ENCODE measurements around the gene SPATA2L. TPM values are rescaled to one million over a fixed set of nuclear protein-coding genes. Genes with fewer than 3 reads are reported as not detected.

SPATA2L gene
- polyA plus RNA-seq, 1 donor (not counting 4 experiments of a cell fraction or from before 2014, with no cell fraction given): 1.7 TPM

DNA sequence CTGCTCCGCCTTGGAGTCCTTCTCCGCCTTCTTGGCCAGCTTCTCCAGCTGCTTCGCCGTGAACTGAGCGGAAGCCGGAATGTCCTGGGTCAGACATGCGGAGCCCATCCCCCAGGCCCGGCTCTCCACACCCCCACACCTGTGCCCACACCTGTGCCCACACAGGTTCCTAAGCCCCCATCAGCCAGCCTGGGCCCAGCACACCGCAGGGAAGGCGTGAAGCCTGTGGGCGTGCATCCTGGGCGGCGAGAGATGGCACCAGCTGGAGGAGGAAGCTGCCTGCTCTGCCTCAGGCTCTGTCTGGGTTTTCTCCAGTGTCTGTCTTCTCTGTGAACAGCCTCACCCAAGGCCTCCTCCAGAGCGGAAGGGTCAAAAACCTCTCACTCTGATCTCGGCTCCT is 49.9 kb downstream of the SPATA2L start:
- no peaks in the 10 kb centered on the region for H3K27me3 ChIP-seq (ENCODE audit: control insufficient read depth, extremely low read depth, insufficient read depth, low read length)
- no peak overlapping the region for H3K4me2 ChIP-seq (ENCODE audit: control insufficient read depth, extremely low read depth, insufficient read depth, low read depth, low read length)
- TF ChIP-seq EZH2 (IDR thresholded peaks at IDR 0.05; ENCODE audit: low read length): no peak
- TF ChIP-seq, protein P1, sequence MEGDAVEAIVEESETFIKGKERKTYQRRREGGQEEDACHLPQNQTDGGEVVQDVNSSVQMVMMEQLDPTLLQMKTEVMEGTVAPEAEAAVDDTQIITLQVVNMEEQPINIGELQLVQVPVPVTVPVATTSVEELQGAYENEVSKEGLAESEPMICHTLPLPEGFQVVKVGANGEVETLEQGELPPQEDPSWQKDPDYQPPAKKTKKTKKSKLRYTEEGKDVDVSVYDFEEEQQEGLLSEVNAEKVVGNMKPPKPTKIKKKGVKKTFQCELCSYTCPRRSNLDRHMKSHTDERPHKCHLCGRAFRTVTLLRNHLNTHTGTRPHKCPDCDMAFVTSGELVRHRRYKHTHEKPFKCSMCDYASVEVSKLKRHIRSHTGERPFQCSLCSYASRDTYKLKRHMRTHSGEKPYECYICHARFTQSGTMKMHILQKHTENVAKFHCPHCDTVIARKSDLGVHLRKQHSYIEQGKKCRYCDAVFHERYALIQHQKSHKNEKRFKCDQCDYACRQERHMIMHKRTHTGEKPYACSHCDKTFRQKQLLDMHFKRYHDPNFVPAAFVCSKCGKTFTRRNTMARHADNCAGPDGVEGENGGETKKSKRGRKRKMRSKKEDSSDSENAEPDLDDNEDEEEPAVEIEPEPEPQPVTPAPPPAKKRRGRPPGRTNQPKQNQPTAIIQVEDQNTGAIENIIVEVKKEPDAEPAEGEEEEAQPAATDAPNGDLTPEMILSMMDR (optimal IDR thresholded peaks at IDR 0.05 in 1 of 3, IDR thresholded peaks at IDR 0.05 in 1 of 3, conservative IDR thresholded peaks at IDR 0.05 in 1 of 3; ENCODE audit: extremely low read depth in 1 of 3, insufficient read depth in 2 of 3, low read length in 3 of 3): no peak
- peaks cover 3% of the 10 kb centered on the region for H3K9me1 ChIP-seq (ENCODE audit: control insufficient read depth, extremely low read depth, insufficient read depth, low read length)
- H3K4me3 ChIP-seq (ENCODE audit: control insufficient read depth in 2 of 3, extremely low read depth in 1 of 3, insufficient read depth in 2 of 3, low read depth in 1 of 3, low read length in 3 of 3): no peak overlapping the region
- peaks cover 15 to 18% of the 10 kb centered on the region in 2 experiments for H3K36me3 ChIP-seq (ENCODE audit: control insufficient read depth in 2 of 2, extremely low read depth in 1 of 2, insufficient read depth in 2 of 2, low read length in 2 of 2)
- H2AFZ ChIP-seq (ENCODE audit: control insufficient read depth, low read length): no peak overlapping the region
- DNase-seq (ENCODE audit: low read depth, low spot score) (no peak), FAIRE-seq (no peak)
- H3K9me3 ChIP-seq (ENCODE audit: control insufficient read depth, low read depth, low read length): no peaks in the 10 kb centered on the region
- dilution Hi-C loops (cut with MboI; ENCODE audit: extremely low pct_ligation_motif_present, low sequenced_read_pairs): no loop called here
- peaks cover 3% of the 10 kb centered on the region for H4K20me1 ChIP-seq (ENCODE audit: control insufficient read depth, extremely low read depth, insufficient read depth, low read length)
- peaks cover 42% of the 10 kb centered on the region for H3K79me2 ChIP-seq (ENCODE audit: control insufficient read depth, insufficient read depth, low read length)
- no peak overlapping the region for H3K27ac ChIP-seq (ENCODE audit: control insufficient read depth, insufficient read depth, low read length)
- peaks cover 10% of the 10 kb centered on the region for H3K4me1 ChIP-seq (ENCODE audit: control insufficient read depth, extremely low read depth, insufficient read depth, low read length)
- H3K9ac ChIP-seq (ENCODE audit: control insufficient read depth, extremely low read depth, insufficient read depth, low read length): no peak overlapping the region

DNA sequence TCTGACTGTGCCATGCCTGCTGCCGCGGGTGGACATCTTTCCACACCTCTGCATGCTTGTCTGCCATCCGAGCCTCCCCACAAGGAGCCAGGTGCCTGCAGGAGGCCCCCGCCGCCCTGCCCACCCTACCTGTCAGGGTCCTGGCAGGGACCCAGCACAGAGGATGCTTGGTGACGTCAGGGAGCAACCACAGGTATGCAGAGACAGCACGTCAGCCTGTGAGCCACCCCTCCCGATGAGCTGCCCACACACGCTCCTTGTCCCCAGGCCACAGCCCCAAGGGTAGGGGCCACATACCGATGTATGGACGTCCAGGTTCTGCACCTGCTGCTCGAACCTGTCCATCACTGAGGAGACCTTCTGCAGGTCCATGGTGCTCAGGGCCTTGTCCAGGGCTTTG is 54.6 kb downstream of the SPATA2L start:
- DNase-seq (ENCODE audit: low read depth, low spot score): peak; percentile 77

More for the DNA sequence above, 54.6 kb downstream of the SPATA2L start:
- Histone ChIP-seq H3K9ac (ENCODE audit: control insufficient read depth, extremely low read depth, insufficient read depth, low read length) (no peak overlapping the region), H3K9me1 (ENCODE audit: control insufficient read depth, extremely low read depth, insufficient read depth, low read length) (peaks cover 3% of the 10 kb centered on the region), H3K4me2 (ENCODE audit: control insufficient read depth, extremely low read depth, insufficient read depth, low read depth, low read length) (no peak overlapping the region), H2AFZ (ENCODE audit: control insufficient read depth, low read length) (no peak overlapping the region), H3K27me3 (ENCODE audit: control insufficient read depth, extremely low read depth, insufficient read depth, low read length) (no peaks in the 10 kb centered on the region), H3K27ac (ENCODE audit: control insufficient read depth, insufficient read depth, low read length) (no peak overlapping the region), H4K20me1 (ENCODE audit: control insufficient read depth, extremely low read depth, insufficient read depth, low read length) (no peaks in the 10 kb centered on the region), H3K4me3 (ENCODE audit: control insufficient read depth in 2 of 3, extremely low read depth in 1 of 3, insufficient read depth in 2 of 3, low read depth in 1 of 3, low read length in 3 of 3) (no peak overlapping the region), H3K4me1 (ENCODE audit: control insufficient read depth, extremely low read depth, insufficient read depth, low read length) (peaks cover 9% of the 10 kb centered on the region), H3K79me2 (ENCODE audit: control insufficient read depth, insufficient read depth, low read length) (peaks cover 9% of the 10 kb centered on the region), H3K9me3 (ENCODE audit: control insufficient read depth, low read depth, low read length) (no peaks in the 10 kb centered on the region), H3K36me3 (ENCODE audit: control insufficient read depth in 2 of 2, extremely low read depth in 1 of 2, insufficient read depth in 2 of 2, low read length in 2 of 2) (peaks cover 18 to 26% of the 10 kb centered on the region in 2 experiments)
- FAIRE-seq: no peak
- no peak for TF ChIP-seq EZH2 (IDR thresholded peaks at IDR 0.05; ENCODE audit: low read length)
- TF ChIP-seq, protein P1 (optimal IDR thresholded peaks at IDR 0.05 in 1 of 3, IDR thresholded peaks at IDR 0.05 in 1 of 3, conservative IDR thresholded peaks at IDR 0.05 in 1 of 3; ENCODE audit: extremely low read depth in 1 of 3, insufficient read depth in 2 of 3, low read length in 3 of 3): no peak
- dilution Hi-C loops (cut with MboI; ENCODE audit: extremely low pct_ligation_motif_present, low sequenced_read_pairs): no loop called here

Other genes with a start within 250 kb of the SPATA2L start
- gene ANKRD11, start 211.1 kb downstream of the SPATA2L start, polyA plus RNA-seq: 23.8 to 48.1 TPM (median 30.1 TPM) in 3 replicates
- gene SPG7, start 193.3 kb downstream of the SPATA2L start, polyA plus RNA-seq: 43.8 to 59.4 TPM (median 45.2 TPM) in 3 replicates
- gene RPL13, start 141.0 kb downstream of the SPATA2L start, polyA plus RNA-seq: 1,741 to 3,736 TPM (median 2,095 TPM) in 3 replicates
- gene CPNE7, start 125.9 kb downstream of the SPATA2L start, polyA plus RNA-seq: 6.2 to 12.4 TPM (median 9.1 TPM) in 3 replicates
- gene DPEP1, start 88.1 kb downstream of the SPATA2L start, polyA plus RNA-seq: 0.09 to 0.13 TPM in 2 of 3 replicates, not detected in the other
- 64.1 to 91.7 TPM (median 87.0 TPM) in 3 replicates for gene CHMP1A, start 44.0 kb downstream of the SPATA2L start, polyA plus RNA-seq
- 4.5 to 6.0 TPM (median 5.3 TPM) in 3 replicates for gene SPATA33, start 43.9 kb downstream of the SPATA2L start, polyA plus RNA-seq
- 30.6 to 40.1 TPM (median 37.0 TPM) in 3 replicates for gene CDK10, start 15.0 kb downstream of the SPATA2L start, polyA plus RNA-seq
- 1.6 to 4.0 TPM (median 2.3 TPM) in 3 replicates for gene VPS9D1, start 19.2 kb upstream of the SPATA2L start, polyA plus RNA-seq
- gene ZNF276, start 19.8 kb upstream of the SPATA2L start, polyA plus RNA-seq: 9.3 to 17.9 TPM (median 11.3 TPM) in 3 replicates
- 4.0 to 15.6 TPM (median 11.3 TPM) in 3 replicates for gene FANCA, start 114.9 kb upstream of the SPATA2L start, polyA plus RNA-seq
- 1.1 to 1.7 TPM (median 1.3 TPM) in 3 replicates for gene SPIRE2, start 126.8 kb upstream of the SPATA2L start, polyA plus RNA-seq
- 92.4 to 103 TPM (median 97.5 TPM) in 3 replicates for gene TCF25, start 171.9 kb upstream of the SPATA2L start, polyA plus RNA-seq
- 1.1 to 1.9 TPM (median 1.1 TPM) in 3 replicates for gene MC1R, start 217.2 kb upstream of the SPATA2L start, polyA plus RNA-seq
- 29.2 to 54.2 TPM (median 34.0 TPM) in 3 replicates for gene TUBB3, start 221.6 kb upstream of the SPATA2L start, polyA plus RNA-seq
- gene DEF8, start 247.1 kb upstream of the SPATA2L start, polyA plus RNA-seq: 74.2 to 115 TPM (median 86.4 TPM) in 3 replicates